GM21576 (cell line): Measurements from ENCODE around the gene DIP2C.
"Not testable (repeated sequence)": the region's sequence is repeated elsewhere in the genome, so short reads cannot be mapped to it uniquely, and the experiment has no call there.

Experiments
- ATAC-seq: cut with Tn5 transposase; IDR thresholded peaks from one replicate; pipeline ENCODE4 v1.9.1; 2021; ENCODE audit warnings: mild to moderate bottlenecking, moderate library complexity; ENCODE audit not compliant: unreplicated experiment

Gene DIP2C

GRCh38 chr10:584497-585290 lies 104.8 kb downstream of the DIP2C start:
- ATAC-seq = not testable (repeated sequence)

- no peak for ATAC-seq
These were observed 106.0 kb downstream of the DIP2C start for GRCh38 chr10:583433-583832.

DNA sequence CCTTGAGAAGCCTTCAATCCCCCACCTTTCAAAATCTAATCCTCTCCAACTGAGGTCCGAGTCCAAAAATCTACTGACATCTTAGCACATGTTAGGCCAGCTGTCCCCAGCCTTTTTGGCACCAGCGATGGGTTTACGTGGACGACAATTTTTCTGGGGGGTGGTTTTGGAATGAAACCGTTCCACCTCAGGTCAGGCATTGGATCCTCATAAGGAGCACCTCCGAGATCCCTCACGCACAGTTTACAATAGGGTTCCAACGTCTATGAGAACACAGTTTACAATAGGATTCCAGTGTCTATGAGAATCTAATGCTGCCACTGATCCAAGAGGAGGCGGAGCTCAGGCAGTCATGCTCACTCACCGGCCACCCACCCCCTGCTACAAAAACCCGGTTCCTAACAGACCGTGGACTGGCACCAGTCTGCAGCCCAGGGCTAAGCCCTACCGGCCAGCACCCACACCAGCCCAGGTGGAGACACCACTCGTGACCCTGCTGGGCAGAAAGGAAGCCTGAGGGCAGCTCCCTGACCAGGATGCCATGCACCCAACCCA lies 107.6 kb downstream of the DIP2C start:
- no peak for ATAC-seq

DNA sequence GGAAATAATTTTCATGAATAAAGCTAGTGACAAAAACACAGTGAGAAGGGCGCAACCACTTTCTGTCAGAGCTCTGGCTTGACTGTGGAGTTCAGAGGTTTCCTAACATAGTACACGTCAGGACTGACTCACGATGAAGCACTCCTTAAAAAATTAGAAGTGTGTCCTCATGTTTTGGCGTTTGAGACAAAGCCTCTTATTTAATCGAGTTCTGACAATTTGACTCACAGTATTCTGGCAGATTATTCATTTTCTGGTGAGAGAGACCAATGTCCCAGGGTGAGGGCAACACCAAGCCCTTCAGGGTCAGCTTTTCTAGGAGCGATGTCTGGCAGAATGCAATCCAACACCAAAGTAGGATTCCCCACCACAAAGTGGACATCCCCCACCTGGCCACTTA lies 108.7 kb downstream of the DIP2C start:
- ATAC-seq = no peak

- no peak for ATAC-seq
These were observed 113.4 kb downstream of the DIP2C start for GRCh38 chr10:576130-576465.

- ATAC-seq = no peak
These were observed 113.9 kb downstream of the DIP2C start for GRCh38 chr10:575402-576129.

- ATAC-seq = no peak
These were observed 116.8 kb downstream of the DIP2C start for GRCh38 chr10:572696-573095.

GRCh38 chr10:571688-572451 lies 117.6 kb downstream of the DIP2C start:
- ATAC-seq = no peak

GRCh38 chr10:571166-571565 lies 118.3 kb downstream of the DIP2C start:
- ATAC-seq = no peak

DNA sequence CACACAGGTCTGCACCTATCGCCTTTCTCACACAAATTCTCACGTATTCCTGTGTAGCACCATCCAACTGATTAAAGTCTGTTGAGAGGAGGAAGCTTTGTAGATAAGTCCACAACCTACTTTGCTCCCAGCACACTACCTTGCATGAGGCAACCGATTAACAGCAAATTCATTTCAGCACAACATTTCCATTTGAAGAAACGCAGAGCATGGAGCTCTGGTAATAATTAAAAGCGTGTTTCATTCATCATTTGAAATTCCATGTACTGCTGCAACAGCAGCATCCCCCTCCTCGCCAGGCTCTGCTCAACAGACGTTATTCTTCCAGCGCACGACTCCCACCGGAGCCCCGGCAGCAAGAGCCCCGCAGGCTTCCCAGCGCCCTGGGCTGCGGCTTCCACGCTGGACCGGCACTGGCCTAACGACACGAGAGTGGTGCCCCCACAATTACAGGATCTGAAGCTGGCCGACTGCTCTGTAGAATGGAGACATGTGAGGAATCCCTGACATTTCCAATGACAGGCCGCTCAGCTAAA lies 118.8 kb downstream of the DIP2C start:
- ATAC-seq = no peak

DNA sequence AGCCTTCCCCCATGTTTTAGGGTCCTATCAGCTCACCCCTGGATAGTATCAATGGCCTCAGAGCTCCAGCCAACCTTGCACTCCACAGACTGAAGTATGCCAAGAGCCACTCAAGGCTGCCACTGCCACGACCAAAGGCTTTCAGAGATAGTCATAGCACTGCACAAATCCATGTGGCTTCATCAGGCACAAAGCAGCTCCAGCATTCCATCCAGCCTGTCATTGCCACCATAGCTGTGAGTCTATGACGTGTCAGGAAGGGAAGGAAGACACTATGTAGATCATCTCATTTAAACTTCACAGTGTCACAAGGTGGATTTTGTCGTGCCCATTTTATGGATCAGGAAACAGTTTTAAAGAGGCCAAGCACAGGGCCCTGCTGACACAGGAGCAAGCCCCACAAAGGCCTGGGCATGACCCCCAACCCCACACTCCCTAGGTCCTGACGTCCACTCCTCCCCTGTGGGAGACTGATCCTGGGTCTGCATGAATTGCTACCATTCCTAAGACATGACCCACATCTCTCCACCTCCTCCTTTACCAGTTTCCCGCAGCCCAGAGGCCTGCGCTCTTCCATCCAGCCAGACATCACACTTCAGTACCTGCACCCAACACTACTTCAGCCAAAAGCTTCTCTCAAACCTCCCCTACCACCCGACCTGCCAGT lies 119.4 kb downstream of the DIP2C start:
- ATAC-seq = no peak

DNA sequence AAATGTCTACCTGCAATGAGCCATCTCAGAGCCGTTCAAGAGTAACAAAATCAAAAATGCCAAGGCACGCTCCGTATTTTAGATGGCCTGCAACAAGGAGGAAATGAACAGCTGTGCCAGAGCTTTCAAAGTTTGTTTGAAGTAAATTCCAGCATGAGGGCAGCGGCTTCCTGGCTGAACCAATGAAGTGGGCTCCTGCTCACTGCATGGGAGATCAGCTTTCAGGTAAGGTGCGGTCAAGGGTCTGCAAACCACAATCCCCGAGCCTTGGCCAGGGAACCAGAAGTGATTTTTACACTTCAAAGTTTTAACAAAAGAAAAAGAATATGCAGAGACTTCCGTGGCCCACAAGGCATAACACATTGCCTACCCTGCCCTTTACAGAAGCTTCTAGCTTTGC lies 120.6 kb downstream of the DIP2C start:
- no peak for ATAC-seq

DNA sequence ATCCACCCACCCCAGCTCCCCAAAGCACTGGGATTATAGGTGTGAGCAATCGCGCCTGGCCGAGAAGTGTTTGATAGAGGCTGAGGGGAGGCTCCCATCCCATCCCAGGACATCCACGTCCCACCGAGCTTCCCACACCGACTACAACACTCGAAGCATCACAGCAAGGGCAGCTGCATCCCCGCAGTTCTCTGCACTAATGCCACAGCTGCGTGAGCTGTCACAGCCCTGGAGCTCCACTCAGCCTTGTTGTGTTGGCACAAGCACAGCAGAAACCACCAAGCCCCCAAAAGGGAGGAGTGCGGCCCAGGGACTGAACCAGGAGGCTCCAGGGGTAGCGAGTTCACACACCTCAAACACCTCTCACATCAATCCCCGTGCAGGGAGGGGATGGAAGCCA lies 121.6 kb downstream of the DIP2C start:
- no peak for ATAC-seq

DNA sequence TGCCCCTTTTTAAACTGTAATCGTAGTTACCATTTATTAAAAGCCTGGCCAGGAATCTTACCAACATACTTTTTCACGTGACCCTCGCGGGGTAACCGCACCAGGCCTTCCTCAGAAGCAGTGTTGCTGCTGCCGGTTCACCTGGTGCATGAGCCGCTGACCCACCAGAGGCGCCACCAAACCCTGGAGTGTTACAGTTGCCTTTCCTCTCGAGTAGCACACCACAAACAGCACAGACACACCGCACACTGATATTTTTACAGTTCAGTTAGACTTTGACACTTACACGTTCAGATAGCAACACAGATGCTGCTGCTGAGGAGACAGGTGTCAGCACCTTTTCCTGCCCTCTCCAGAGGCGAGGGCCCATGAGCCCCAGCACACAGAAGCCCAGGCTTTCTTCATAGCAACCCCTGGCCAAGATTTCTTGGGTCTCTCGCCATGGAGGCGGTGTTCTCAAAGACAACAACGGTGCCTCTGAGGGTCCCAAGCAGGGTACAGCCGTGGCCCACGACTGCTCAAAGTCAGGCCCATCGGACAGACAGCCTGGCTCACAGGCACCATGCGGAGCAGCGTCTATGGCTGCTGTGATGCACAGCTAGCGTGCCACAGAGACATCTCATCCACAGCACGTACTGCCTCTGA lies 123.1 kb downstream of the DIP2C start:
- ATAC-seq = no peak

- ATAC-seq = no peak
These were observed 123.8 kb downstream of the DIP2C start for GRCh38 chr10:565676-566075.

- ATAC-seq = no peak
These were observed 124.3 kb downstream of the DIP2C start for GRCh38 chr10:565146-565545.

- no peak for ATAC-seq
These were observed 125.6 kb downstream of the DIP2C start for GRCh38 chr10:563827-564226.

GRCh38 chr10:562142-562541 lies 127.3 kb downstream of the DIP2C start:
- no peak for ATAC-seq

- ATAC-seq = no peak
These were observed 127.7 kb downstream of the DIP2C start for GRCh38 chr10:561721-562120.

DNA sequence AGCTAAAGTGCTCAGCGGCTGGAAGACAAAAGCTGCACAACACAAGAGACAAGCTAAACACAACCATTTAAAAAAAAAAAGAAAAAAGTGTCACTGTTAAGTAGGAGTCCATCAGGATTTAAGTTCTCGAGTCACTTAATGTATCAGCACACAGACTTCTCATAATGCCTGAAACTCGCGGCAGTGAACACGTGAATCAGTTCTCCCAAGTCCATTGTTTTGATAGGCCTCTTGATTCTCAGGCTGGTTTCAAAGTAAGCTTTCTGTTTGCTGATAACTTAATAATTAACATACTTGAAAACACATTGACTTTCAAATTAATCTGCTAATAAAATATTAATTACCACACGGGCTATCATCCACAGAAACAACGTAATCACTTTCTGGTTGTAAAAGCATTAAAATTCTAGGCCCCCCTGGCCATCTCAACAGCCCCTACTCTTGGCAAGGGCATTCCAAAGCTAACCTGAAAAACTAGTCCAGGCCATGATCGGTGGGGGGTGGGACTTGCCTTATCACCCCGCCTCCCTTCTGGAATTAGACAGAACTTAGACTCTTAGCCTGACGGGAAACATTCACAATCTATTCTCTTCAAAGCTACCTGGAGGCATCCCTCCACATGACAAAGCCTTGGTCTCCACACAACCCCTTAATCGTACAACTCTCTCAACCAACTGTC lies 129.0 kb downstream of the DIP2C start:
- no peak for ATAC-seq
